NK-92 treated with Interleukin-12 subunit alpha and Interleukin-12 subunit beta, amount 100 ng/mL, for 24 hours (cell line): ENCODE results near the gene COMP.

Experiments
- DNase-seq: peaks from one replicate; lab custom pipeline; 2025; lab: John Stamatoyannopoulos, UW

Gene COMP

GRCh38 chr19:18782559-18783225, 8.4 kb downstream of the COMP start:
- DNase-seq, result no peak

- no peak for DNase-seq
Measured at GRCh38 chr19:18781885-18782527, 9.1 kb downstream of the COMP start.

GRCh38 chr19:18781047-18781600, 10.0 kb downstream of the COMP start:
- DNase-seq, result no peak

- no peak for DNase-seq
Measured at GRCh38 chr19:18780631-18781030, 10.5 kb downstream of the COMP start.

- no peak for DNase-seq
Measured at GRCh38 chr19:18780081-18780480, 11.0 kb downstream of the COMP start.

GRCh38 chr19:18778826-18779495, 12.1 kb downstream of the COMP start:
- DNase-seq, result no peak

GRCh38 chr19:18778076-18778389, 13.1 kb downstream of the COMP start:
- no peak for DNase-seq

- DNase-seq, result no peak
Measured at GRCh38 chr19:18777301-18778075, 13.6 kb downstream of the COMP start.

GRCh38 chr19:18776736-18777135, 14.4 kb downstream of the COMP start:
- DNase-seq, result no peak

GRCh38 chr19:18776288-18776594, 14.9 kb downstream of the COMP start:
- DNase-seq, result no peak

GRCh38 chr19:18775586-18776287, 15.4 kb downstream of the COMP start:
- no peak for DNase-seq

GRCh38 chr19:18774782-18775444, 16.2 kb downstream of the COMP start:
- DNase-seq, result no peak

- no peak for DNase-seq
Measured at GRCh38 chr19:18774107-18774506, 17.0 kb downstream of the COMP start.

- no peak for DNase-seq
Measured at GRCh38 chr19:18773682-18774081, 17.4 kb downstream of the COMP start.

GRCh38 chr19:18772620-18773587, 18.2 kb downstream of the COMP start:
- DNase-seq, result no peak

GRCh38 chr19:18771328-18772242, 19.5 kb downstream of the COMP start:
- no peak for DNase-seq

- no peak for DNase-seq
Measured at GRCh38 chr19:18770663-18771327, 20.3 kb downstream of the COMP start.

- no peak for DNase-seq
Measured at GRCh38 chr19:18769989-18770528, 21.0 kb downstream of the COMP start.
